DMS114 treated with DMSO at 0.1 percent for 48 hours (cell line): Measurements from ENCODE around the gene LCP2.

Experiments
- DNase-seq: peaks from one replicate; lab custom pipeline; 2025; ENCODE audit not compliant: unreplicated experiment; lab: John Stamatoyannopoulos, UW

Gene LCP2

DNA sequence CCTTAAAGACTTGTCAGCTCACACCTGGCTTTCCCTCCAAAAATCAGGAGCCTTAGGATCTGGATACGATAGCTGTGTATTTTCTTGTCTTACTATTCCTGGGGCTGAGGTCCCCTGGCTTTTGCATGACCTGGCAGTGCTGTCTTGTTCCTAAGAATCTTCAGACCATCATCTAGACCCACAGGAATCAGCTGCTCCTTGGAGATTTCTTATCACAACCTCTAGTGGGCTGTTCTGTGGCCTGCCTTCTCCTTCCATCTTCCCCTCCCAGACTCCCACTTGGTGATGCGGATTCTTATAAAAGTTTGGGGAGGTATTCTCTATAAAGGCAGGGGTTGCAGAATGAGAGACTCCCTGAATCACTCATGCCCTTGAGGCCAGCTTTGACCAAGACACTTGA is 21.4 kb downstream of the LCP2 start:
- DNase-seq = no peak

GRCh38 chr5:170275376-170275994 is 22.1 kb downstream of the LCP2 start:
- no peak for DNase-seq

DNA sequence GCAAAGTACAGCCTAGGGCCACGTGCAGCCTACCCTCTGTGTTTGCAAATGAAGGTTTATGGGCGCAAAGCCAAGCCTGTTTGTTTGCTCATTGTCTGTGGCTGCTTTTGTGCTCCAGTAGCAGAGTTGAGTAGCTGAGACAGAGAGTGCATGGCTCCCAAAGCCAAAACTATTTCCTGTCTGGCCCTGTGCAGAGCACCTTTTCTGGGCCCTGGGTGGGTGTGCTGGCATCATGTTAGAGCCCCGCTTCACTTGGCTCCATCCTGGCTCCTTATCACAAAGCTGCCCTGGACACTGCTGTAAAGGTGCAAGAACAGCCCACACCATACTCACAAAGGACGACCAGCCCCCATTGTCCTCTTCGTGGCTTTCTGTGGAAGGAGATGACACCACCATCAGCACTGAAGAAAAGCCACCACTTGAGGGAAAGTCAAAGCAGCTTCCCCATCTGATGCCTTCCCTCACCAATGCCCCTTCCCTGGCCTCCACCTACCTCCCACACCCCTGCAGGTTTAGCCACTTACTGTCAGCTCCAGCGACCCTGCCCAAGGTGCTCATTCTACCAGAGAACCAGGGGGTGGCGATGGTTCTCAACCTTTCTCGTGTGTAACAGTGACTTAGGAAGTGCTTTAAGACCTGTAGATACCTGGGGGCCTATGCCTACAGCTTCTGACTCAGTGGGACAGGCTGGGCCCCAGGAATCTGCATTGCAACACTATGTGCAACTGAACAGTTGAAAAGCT is 23.4 kb downstream of the LCP2 start:
- DNase-seq = no peak

GRCh38 chr5:170270293-170271069 is 27.1 kb downstream of the LCP2 start:
- no peak for DNase-seq

DNA sequence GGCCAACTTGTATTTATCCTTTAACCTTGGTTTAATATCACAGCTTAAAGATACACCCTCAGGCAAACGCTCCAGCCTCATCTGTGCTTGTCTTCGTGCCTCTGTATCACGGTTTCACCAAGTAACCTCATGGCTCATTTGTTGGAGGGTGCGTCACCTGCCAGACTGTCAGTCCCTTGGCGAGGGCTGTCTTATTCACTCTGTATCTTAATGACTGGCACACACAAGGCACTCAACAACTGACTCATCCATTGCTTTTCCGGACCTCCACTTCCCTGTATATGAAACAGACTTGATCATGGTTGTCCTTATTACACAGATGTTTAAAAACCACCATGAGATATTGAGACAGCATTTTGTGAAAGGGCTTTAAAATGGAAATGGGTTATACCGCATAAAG is 28.0 kb downstream of the LCP2 start:
- DNase-seq = no peak

GRCh38 chr5:170268884-170269283 is 28.7 kb downstream of the LCP2 start:
- DNase-seq = no peak

GRCh38 chr5:170268153-170268689 is 29.4 kb downstream of the LCP2 start:
- no peak for DNase-seq

GRCh38 chr5:170267431-170268152 is 30.0 kb downstream of the LCP2 start:
- peak; percentile 32 for DNase-seq

DNA sequence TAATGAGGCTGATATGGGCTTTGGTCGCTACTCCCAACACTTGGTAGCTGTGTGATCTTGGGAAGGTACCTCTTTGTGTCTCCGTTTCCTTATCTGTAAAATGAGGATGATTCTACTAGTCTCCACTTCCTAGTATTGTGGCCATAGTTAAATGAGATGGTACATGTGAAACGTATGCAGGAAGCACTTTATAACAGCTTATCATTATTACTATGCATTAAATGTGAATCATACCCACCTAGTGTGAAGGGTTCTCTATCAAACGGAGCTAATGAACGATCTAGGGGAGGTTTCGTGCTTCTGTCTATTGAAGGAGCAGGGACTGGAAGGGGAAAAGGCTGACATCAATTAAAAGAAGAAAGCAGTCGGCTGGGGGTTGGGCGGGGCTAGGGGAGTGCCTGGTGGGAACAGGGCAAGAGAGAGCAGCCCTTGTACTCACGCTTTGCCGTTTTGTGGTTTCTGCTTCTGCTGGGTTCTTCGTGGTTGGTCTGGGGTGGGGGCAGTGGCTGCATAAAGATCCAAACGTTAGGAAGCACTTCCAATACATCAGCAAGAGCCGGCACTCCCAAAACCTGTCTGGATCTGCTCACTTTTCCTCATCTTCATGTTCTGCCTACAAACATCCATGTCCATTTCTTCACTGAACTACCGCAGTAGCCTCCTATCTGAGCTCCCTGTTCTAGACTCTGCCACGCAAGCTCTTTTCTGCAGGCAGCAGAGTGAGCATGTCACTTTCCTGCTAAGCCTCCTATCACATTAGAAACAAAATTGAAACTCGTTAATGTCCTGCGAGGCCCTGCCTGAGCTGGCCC is 30.8 kb downstream of the LCP2 start:
- no peak for DNase-seq

- no peak for DNase-seq
These were observed 32.1 kb downstream of the LCP2 start for GRCh38 chr5:170265522-170265921.

- DNase-seq = no peak
These were observed 33.7 kb downstream of the LCP2 start for GRCh38 chr5:170263906-170264305.

DNA sequence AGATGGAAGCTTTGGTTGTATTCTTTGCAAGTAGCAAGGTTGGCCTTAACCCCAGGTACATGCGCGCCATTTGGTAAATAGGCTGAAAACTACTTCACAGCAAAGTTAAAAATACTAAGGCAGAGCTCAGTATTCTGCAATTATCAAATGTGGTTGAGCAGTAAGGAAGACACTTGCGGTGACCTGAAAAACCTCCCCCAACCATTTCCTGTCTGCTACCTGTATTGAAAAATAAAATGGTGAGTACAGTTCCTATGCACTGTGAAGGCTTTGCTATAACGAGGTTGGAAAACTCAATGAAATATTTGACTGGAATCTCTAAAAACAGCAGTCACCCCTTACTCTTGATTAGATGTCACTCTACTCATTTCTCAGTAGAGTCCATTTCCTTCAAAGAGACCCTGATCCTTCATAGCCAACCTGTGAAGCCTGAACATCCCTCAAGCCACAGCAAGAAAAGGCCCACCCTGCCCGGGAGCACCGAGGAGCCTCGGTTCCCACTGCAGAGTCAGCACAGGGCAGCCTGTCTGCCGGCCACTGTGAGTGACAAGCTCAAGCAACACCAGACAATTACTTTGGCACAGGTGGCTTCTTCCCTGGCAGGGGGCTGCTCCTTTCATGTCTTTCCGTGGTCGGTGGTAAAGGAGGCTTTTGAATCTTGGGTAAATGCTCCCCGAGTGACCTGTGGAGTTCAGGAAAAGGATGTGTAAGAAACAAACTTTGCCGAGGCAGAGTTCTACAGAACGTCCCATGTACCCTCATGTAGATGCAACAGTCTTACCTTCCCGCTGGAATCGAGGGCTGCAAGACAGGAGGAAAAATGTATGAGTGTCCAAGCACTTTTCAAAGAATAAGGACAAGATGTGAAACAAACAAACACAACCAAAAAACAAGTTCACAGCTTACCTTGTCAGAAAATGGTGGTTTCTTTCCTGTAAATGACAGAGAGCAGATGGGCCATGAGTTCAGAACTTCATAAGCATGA is 35.2 kb downstream of the LCP2 start:
- DNase-seq = no peak

GRCh38 chr5:170261528-170262043 is 36.0 kb downstream of the LCP2 start:
- no peak for DNase-seq

DNA sequence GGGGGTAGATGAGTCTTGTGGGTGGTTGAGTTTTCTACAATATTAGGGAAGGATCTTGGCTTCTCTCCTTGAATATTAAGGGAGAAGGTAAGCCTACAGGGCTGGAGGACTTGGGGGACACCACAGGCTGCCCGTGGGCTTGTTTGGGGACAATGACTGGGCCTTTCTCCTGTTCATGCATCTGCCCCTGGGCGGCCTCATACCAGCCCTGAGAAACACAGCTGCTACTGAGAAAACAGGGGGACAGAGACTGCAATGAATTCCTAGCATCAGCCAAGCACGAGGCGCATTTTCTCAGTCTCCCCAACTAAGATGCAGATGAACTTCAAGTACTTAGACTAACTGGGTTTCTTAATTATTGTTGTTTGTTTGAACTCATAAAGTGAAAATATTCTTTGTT is 40.2 kb downstream of the LCP2 start:
- no peak for DNase-seq

GRCh38 chr5:170256571-170256970 is 41.0 kb downstream of the LCP2 start:
- DNase-seq = no peak

DNA sequence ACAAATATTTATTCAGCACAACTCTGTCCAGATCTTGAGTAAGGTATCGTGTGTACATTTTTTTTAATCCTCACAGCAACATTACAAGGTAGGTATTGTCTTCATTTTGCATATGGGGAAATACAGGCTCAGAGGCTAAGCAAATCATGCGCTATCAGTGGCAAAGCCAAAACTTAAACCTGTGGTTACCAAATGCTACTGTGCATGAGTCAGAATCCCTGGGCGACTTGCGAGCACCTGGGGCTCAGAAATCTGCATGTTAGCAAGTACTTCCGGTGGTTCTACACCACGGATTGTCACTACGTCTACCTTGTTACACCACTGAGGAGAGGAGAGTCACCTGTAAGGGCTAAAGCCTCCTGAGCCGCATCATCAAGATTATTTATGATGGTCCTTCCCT is 43.5 kb downstream of the LCP2 start:
- no peak for DNase-seq

- DNase-seq = no peak
These were observed 44.7 kb downstream of the LCP2 start for GRCh38 chr5:170252720-170253350.

- no peak for DNase-seq
These were observed 45.5 kb downstream of the LCP2 start for GRCh38 chr5:170252109-170252508.
